NCI-H1417 treated with DMSO at 0.1 percent for 48 hours (cell line): Measurements from ENCODE around the gene C13orf46.
A peak's percentile ranks its signal among the peaks of the same experiment; 100 is the strongest.
"Not testable (repeated sequence)": the region's sequence is repeated elsewhere in the genome, so short reads cannot be mapped to it uniquely, and the experiment has no call there.

Source experiments
- DNase-seq: peaks from one replicate; lab custom pipeline; 2025; lab: John Stamatoyannopoulos, UW

The C13orf46 gene

GRCh38 chr13:113973218-113974164, at the start of gene C13orf46:
C13orf46 (minus strand) TSS chr13:113974076; CDS start chr13:113973997, 79 bp downstream.
- DNase-seq = no peak

- no peak for DNase-seq
Measured at GRCh38 chr13:114022876-114023275, 49.0 kb upstream of the C13orf46 start.

GRCh38 chr13:114022309-114022669, 48.4 kb upstream of the C13orf46 start:
- DNase-seq = no peak

GRCh38 chr13:114021464-114022308, 47.8 kb upstream of the C13orf46 start:
- DNase-seq = no peak

- DNase-seq = peak; percentile 32
Measured at GRCh38 chr13:114020750-114021463, 47.0 kb upstream of the C13orf46 start.

GRCh38 chr13:114020134-114020533, 46.3 kb upstream of the C13orf46 start:
- not testable (repeated sequence) for DNase-seq

DNA sequence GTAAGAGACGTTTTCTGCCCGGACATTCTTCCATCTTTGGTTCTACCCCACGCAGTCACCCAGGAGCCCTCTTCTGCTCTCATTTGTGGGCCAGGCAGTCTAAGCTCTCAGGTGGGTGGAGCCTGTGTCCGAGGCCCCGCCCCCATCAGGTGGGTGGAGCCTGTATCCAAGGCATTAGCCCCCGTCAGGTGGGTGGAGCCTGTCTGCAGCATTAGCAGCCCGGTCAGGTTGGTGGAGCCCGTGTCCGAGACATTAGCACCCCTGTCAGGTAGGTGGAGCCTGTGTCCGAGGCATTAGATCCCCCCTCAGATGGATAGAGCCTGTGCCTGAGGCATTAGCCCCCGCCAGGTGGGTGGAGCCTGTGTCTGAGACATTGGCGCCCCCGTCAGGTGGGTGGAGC, 45.5 kb upstream of the C13orf46 start:
- no peak for DNase-seq

DNA sequence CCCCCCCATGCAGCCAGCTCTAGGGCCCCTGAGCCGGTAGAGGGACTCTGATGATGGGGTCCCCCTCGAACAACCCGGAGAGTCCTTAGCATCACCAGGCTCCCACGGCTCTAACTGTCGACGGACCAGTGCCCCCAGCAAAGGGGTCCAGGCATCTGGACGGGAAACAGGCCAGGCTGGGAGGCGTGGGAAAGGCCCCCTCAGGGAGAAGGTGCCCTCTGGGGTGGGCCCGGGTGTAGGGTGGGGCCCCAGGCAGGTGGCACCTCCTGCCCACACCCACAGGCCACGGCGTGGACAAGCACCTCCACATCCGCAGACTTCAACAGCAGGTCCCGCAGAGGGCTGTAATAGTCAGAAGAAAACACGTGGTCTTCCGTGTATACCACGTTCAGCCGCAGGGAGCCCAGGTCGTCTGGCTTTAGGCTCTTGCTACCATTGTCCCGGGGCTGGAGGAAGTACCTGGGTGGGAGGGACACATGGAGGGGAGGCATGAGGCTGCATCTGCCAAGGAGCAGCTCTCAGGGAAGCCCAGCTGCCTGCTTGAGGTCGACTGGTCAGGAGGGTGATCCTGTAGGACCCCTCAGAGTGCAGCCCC, 44.7 kb upstream of the C13orf46 start:
- DNase-seq = no peak

- no peak for DNase-seq
Measured at GRCh38 chr13:114017966-114018365, 44.1 kb upstream of the C13orf46 start.

DNA sequence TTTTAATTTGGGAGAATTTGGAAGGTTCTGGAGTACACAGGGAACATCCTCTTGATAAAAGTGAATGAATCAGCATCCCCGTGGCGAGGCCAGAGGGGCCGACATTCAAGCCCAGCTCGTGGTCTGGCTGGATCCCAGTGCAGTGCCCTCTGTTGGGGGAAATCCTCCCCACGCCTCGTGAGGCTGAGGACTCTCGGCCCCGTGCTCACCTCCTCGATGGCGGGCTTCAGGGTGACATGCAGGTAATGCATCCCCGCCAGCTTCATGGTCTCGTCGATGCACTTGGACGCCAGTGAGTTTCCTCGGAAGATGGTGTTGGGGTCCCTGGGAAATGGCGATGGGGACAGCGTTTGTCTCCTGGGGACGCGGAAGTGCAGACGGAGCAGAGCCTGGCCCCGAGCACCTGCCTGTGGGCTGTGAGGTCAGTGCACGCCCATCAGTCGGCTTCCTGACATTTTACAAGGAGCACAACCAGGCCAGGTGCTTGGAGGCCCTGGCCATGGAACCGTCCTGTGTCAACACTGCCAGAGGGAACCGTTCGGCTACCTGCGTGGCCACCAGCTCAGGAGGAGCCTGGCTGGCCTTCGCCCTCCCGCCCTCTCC, 43.3 kb upstream of the C13orf46 start:
- DNase-seq = no peak

GRCh38 chr13:114016321-114017027, 42.6 kb upstream of the C13orf46 start:
- no peak for DNase-seq

DNA sequence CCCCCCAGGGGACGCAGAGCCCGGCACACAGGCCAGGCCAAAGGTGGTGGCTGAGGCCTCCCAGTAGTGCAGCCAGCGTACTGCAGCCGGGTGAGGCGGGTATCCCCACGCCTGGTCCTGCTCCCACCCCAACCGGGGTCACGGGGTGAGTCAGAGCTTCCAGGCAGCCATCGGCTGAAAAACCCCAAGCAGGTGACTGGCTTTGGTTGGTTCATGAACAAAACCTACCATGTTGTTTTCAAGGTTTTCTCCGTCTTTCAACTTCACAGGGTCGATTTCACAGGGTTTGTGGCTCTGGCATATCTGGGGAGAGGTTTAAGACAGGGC, 42.1 kb upstream of the C13orf46 start:
- no peak for DNase-seq

DNA sequence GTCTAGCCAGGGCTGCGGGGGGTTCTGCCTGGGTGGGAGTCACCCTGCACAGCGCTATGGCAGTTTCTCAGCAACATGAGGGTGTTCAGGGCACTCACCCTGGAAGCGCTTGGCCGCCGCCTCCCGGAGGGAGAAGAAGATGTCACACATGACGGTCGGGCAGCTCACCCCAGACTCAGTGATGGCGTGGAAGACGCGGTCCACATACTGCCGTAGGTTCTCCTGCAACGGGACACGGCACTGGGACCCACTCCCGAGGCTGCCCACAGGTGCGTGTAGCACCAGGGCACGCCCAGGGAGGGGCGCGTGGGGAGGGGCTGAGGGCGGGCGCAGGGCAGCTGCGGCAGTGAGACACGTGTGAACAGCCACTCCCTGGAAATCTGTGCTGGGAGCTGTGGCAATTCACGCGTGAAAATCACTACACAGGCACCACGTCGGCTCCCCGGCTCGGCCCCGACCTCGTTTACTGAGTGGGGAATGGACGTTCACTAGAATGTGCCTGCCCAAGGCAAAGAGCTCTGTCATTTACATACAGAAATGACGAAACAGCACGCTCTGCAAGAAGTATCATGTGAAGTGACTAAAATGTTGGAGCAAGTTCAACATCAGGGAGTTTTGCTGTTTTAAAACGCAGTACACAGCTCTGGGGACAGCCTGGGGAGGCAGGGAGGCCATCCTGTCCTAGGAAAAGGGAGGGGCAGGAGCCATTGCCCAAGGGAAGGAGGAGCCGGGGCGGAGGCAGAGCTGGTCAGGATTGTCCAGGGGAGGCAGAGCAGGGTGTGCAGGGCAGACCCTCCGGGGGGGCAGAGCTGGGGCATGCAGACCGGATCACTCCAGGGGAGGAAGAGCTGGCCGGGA, 41.5 kb upstream of the C13orf46 start:
- no peak for DNase-seq

DNA sequence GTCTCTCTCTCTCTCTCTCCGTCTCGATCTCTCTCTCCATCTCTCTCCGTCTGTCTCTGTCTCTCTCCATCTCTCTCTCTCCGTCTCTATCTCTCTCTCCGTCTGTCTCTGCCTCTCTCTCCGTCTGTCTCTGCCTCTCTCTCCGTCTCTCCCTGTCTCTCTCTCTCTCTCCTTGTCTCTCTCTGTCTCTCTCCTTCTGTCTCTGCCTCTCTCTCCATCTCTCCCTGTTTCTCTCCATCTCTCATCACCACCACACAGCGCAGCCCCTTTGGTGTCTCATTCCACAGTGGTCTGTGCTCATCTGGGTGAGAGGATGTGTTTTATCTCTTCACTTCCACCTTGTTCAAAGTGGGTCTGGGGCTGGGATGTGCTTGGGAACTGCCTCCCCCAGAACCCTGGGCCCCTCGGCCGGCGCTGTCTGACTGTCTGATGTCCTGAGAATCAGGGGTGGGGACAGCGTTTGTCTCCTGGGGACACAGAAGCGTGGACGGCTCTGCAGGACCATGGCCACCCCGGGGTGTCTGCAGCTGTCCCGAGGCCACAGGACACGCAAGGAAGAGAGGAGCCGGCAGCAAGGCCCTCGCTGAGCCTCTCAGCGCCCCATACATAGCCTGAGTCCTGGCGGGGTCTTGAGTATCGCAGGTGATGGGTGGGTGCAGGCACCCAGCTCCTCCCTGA, 40.2 kb upstream of the C13orf46 start:
- no peak for DNase-seq

DNA sequence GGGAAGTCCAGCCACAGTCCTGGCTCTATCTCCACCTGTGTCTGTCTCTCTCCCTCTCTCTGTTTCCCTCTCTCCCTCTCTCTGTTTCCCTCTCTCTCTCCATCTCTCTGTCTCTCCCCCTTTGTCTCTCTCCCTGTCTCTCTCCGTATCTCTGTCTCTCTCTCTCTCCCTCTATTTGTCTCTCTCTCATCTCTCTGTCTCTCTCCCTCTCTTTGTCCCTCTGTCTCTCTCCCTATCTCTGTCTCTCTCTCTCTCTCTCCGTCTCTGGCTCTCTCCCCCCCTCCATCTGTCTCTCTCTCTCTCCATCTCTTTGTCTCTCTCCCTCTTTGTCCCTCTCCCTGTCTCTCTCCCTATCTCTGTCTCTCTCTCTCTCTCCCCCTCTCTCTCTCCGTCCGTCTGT, 39.5 kb upstream of the C13orf46 start:
- DNase-seq = no peak

- DNase-seq = no peak
Measured at GRCh38 chr13:114012921-114013320, 39.0 kb upstream of the C13orf46 start.

GRCh38 chr13:114012141-114012540, 38.3 kb upstream of the C13orf46 start:
- DNase-seq = no peak

- no peak for DNase-seq
Measured at GRCh38 chr13:114011226-114011625, 37.4 kb upstream of the C13orf46 start.

- DNase-seq = no peak
Measured at GRCh38 chr13:114010401-114011101, 36.7 kb upstream of the C13orf46 start.
